NCI-H1105 treated with DMSO at 0.1 percent for 48 hours (cell line): Measurements from ENCODE around the gene SOS1.

ENCODE experiments used
- DNase-seq: peaks from one replicate; lab custom pipeline; 2025; lab: John Stamatoyannopoulos, UW

Gene SOS1

DNA sequence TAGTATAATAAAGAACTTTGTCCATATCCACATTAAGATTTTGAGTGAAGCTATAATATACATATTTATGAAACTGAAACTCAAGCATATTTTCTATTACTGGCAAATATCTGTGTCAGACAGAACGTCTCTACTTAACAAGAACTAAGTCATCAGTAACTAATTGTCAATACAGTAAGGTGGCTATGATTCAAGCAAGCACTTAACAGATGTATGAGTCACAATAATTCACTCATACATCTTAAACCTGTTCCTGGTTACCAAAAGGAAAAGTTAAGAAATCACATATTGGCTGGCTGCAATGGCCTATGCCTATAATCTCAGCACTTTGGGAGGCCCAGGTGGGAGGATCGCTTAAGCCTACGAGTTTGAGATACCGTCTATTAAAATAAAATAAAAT is 96.0 kb downstream of the SOS1 start:
- DNase-seq, result no peak

DNA sequence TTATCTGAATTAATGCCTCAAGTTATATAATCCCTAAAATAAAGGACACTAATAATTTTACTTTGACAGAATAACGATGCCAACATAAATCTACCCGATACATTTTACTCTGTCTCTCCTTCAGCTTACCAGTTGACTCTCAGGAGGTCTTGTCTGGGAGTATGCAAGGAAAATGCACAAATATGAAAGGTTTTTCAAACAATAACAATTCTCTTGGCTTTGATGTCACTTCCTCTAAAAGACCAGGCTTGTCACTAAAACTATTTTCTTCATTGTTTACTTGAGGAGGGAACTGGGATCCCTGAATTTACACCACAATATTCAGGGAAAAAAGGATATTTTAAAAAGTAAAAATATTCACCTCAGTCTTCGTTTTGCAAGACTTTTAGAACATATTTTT is 97.2 kb downstream of the SOS1 start:
- DNase-seq, result no peak

DNA sequence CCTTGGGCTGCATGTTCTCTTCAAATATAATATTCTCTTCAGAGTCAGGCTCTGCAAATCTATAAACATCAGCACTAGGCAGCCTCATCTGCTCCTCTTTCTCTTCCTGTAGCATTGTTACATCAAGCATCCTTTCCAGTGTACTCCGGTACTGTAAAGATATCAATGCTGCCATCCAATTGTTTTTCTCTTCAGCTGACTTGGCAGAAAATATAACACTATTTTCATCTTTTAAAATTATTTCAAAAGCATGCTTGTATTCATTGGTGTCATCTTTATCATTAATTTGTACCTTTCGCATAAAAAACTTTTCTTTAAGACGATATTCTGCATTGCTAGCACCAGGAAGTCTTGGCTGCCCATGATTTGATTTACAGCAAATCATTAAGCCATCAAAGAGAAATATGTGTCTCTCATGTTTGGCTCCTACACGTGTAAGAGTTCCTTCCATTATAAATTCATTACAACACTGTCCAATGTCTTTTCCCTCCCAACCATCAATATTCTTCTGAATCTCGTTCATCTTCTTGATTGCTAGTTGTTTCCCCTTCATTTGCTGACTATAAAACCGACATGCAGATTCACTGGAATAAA is 98.1 kb downstream of the SOS1 start:
- no peak for DNase-seq

DNA sequence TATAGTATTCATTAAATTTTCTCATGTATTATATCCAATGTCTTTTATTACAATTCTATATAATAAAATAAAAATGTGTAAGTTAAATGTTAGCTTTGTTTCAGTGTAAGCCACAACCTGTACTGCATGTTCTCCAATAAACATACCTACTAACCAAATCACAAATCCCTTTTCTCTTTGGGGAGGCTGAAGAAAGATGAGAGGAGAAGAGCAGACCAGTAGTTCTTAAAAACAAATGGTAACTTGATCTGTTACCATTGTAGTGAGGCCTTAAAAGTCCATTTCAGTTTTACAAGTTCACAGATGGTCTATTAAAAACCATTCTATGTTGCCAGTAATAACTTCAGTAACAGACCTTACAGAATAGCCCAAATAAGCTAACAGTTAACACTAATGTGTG is 100.5 kb downstream of the SOS1 start:
- no peak for DNase-seq

DNA sequence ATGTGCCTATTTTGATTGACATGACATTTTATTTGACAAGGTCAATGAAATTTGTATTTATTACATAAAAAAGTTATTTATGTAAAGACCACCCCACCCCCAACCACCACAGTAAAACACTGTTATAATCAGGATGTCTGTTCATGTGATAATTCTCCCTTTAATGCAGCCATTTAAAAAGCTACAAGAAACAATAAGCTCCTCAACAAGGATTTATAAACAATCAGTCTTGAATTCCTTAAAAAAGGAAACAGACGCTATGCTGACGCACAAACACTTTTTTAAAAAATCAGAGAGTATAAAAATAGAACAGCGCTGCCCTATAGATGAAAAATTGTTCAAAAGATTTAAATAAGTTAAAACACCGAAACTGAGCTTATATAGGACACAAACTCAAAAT is 102.2 kb downstream of the SOS1 start:
- no peak for DNase-seq

DNA sequence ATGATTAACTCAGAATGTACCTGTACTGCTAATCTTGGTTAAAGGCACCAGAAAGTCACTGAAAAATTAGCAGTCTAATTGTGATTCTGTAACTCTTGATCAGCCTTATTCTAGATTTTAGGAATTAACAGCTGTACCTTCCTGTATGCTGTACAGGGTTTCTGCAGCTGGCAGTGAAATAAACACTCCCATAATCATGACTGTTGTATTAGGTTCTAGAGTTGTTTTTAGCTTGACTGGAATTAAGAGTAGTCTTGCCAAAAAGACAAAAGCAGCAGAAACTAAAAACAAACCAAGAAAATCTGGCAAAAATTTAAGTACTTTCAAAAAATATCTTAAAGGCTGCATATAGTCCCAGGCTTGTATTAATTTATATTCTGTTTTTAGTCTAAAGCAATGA is 103.5 kb downstream of the SOS1 start:
- DNase-seq, result no peak

DNA sequence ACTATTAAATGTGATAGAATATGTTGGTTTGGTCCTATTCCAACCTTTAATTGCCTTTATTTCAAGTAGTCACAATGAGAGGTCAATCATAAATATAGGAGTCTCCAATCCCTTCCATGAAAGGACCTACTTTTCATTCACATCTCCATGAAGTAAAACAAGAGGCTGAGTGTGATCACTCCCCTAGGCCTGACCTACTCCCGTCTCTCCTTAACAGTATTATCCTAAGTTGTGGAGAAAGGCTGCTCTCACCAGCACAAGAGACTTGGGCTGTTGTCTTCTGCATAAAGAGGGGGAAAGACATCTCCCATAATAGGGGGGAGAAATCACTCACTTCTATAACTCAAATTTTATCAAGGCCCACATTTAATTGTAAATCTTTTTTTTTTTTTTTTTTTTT is 105.4 kb downstream of the SOS1 start:
- no peak for DNase-seq

DNA sequence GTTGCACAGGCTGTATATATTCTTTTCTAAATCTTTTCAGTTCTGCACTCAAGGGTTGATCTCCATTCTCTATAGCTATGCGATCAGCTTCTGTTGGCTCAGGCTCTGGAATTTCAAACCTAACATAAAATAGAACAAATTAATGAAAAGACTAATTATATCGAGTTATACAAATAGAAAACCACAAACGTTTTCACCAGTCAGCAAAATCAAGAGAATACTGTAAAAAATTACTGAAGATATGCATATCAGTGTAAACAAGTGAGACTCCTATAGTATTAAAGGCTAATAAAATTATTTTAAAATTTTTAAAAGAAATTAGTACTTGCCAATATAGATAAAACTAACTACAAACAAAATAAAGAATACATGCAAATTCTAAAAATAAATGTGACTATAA is 107.0 kb downstream of the SOS1 start:
- DNase-seq, result no peak

DNA sequence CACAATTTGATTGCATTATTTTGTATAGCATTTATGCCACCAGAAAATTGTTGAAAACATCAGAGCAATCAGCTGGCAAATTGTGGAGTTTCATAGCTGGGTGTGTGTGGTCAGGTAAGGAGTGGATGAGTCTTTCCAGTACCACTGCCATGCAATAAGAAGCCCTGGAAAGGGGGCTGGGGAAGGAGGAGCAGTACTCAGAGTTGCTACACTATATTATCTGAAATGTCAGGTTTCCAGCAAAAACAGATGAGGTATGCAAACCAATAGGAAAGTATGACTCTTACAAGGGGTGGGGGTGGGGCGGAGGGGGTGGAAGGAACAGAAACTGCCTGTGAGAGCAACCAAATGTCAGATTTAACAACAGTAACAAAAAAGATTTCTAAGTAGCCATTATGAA is 112.2 kb downstream of the SOS1 start:
- no peak for DNase-seq

DNA sequence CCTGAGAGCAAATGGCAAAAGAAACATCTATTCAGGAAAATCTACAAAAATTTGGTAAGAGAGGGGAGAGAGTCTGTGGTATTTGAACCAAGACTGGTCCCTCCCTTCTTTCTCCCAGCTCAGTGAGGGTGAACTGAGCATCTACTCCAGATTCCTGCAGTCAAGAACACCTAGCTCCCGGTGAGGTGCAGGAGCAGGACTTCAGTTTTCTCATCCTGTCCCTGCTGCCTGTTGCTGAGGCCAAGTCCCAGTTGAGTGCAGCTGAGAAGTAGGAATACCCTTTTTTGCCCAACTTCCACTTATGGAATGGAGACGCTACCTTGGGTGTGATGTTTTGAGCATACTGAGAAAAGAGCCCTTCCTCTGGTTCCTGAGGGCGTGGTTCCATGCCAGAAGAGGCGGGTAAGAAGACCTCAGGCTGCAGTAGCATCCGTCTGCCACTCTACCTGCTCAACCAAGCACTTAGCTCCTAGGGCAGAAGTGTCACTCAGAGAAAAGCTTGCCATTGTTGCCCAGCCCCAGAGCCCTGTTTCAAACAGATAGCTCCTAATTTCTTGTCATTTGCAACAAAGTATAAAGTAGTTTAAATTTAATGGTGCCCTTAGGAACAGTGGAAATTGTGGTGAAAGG is 112.9 kb downstream of the SOS1 start:
- DNase-seq, result no peak

DNA sequence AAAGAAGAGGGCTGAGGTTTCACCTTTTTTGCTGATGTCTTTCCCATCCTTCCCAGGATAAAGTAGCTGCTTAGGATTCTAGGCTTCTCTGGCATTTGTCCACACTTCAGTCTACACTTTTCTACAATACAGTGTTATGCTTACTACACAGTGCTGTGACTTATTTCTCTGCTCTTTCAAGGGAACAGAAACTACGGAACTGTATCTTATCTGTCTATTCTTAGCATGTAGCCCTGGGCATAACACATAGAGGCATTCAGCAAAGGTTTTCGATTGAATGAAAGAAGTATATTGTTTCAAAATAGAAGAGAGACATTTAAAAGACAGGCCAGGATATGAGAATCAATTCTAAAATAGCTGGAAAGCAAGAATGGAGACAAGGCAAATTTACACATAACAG is 120.3 kb downstream of the SOS1 start:
- no peak for DNase-seq

DNA sequence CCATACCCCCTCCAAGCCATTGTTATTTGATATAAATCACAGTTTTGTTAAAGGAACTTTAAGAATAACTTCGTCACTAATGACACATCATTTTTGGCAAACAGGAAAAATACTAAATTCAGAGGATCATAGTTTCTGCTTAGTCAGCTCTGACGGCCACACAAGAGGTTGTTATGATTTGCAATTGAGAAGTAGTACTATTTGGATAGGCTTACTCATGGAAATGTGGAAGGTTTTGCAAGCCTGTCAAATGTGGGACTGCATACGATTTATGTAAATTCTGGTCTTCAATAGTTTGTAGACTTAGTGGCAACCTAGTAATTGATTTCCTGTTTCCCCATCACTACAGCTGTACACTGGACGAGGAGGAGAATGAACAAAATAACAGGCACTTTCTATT is 123.1 kb downstream of the SOS1 start:
- DNase-seq, result no peak

DNA sequence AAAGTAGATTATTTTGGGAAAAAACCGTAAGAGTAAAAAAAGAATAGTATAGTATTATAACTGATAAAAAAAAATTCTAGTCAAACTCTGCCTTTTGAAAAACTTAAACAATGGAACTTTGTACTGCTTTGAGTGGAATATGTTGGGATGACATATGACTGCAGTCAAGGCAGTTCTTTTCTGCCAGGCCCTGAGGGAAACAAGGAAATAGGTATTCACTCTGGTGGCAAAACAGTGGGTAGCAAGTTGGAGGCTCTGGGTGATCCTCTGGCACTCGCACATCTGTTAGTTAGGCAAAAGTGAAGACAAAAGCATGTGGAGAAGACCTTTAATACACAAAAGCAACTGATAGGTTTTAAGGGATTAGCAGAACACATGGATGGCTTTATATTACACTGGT is 129.0 kb downstream of the SOS1 start:
- no peak for DNase-seq

DNA sequence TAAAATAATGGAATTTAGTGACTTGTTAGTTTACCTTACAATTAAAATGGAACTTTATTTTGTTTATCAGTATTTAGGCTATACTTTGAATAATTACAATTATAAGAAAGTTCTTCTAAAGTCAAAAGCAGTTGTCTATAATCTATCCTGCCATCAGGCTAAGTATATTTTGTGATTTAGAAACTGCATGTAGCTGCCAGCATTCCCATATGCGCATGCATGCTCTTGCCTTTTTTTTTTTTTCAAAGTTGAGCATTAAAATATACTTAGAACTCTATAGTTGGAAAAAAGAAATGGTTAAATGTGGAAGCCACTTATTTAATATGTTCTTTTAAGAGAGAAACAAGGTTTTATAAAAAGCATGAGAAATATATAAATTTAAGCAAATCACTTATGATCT is 132.1 kb downstream of the SOS1 start:
- no peak for DNase-seq

DNA sequence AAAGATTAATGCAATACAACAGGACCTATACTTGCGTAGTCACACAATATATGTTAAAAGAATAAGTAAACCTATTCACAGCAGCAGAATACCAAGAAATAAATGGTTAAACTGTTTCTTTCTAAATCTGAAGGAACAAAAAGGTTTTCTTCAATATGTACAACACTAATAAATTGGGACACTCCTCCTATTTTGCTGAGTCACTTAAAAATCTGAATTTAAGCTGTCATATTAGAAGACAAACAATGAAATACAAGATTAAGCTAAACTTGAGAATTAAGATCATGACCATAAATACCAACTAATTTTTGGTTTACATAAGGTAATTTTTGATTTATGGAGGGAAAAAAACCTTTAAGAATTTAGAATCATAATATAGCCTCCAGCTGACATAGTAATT is 138.4 kb downstream of the SOS1 start:
- no peak for DNase-seq

DNA sequence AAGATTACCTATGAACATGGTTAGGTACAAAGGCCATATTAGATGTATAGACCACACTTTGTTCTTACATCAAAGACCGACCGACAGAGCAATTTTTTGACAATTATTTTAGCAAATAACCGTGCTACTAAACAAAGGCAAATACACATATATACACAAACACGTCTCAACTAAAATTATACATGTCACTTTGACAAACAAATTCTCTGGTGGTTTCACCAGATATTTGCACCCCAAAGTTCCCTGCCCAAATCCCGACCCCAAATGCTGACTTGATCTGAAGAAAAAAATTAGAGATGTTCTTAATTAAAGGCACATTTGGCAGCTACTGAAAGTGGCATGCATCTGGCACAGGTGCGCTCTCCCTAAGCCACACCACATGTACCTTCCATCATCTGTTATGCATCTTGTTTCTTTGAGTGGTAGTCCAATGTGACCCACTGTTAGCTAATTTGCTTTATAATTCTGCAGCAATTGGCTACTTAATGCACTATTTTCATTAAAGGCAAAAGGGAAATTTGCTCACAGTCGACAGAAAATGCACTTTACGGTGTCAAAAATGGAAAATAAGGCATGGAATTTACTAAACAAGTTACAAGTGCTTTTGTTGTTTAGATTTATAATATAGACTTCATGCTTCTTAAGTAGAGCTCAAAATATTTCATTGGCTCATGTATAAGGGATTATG is 139.0 kb downstream of the SOS1 start:
- DNase-seq, result no peak

DNA sequence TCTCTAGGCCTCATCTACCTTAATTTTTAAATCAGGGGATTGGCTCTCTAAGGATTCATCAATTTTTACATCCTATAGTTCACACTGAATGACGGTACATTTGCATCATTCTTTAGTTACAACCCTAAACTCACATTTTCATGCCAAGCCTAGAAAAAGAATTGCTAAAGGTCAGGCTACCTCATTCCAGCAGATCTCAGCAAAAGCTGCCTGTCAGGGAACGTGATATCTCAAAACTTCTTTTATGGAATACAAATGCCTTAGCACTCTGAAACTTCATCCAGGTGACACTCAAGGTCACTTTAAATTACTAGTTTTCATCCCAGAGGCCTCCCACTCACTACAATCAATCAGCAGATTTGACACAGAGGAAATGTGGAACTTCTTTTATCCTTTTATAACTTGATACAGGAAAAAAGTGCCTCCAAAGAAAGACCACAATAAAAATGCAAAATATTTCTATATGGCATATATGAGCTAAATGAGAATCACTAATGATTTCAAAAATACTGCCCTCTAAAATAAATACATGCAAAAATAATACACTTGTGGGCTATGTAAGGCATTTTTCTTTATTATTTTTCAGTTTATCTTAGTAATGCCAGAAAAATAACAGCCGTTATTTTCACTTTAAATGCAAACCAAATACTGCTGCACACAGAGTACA is 139.7 kb downstream of the SOS1 start:
- no peak for DNase-seq

DNA sequence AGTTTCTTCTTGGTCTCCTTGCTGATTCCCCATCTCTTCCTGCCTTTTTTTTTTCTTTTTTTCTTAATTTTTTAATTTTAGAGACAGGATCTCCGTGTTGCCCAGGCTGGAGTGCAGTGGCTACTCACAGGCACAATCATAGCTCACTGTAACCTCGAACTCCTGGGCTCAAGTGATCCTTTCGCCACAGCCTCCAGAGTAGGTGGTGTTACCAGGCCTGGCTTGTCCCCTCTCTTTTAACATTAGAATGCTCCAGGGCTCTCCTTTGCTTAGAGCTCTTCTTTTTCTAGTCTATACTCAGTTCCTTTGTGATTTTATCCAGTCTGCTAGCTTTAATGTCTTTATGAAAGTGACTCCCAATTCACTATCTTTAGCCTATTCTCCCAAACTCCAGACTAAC is 141.9 kb downstream of the SOS1 start:
- DNase-seq, result no peak

DNA sequence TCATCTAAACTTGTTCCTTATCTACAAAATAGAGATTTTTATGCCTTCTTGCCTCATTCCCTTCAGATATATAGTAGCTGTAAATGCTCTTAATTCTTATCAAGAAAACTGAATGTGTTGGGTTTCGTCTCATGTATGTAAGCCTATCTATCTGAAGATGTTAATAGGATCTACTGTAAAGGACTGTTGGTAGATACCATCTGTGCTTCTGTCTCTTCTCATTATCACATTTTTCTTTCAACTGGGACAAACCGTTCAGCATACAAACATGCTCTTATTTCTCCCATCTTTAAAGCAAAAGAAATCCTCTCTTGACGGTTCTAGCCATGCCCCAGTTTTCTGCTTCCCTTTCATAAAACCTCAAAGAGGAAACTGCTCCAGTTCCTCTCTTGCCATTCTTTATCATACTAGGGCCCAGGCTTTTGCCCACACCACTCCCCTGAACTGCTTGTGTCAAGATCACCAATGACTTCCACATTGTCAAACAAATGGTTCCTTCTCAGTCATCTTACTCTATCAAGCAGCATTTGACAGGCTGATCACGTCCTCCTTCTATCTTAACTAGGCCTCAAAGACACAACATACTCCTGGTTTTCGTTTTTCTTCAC is 142.5 kb downstream of the SOS1 start:
- DNase-seq, result no peak

DNA sequence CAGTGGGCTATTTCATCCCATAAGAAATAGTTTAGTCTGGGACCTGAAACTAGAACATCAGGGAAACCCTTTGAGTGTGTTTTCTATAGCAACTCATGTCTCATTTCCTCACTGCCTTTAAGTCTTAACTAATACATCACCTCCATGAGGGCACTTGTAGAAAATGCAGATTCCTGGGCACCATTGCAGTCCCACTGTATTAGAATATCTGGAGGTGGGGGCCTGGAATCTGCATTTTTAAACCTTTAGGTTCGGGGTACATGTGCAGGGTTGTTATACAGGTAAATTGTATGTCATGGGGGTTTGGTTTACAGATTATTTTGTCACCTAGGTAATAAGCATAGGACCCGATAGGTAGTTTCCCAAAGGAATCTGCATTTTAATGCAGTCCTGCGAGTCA is 143.8 kb downstream of the SOS1 start:
- no peak for DNase-seq

DNA sequence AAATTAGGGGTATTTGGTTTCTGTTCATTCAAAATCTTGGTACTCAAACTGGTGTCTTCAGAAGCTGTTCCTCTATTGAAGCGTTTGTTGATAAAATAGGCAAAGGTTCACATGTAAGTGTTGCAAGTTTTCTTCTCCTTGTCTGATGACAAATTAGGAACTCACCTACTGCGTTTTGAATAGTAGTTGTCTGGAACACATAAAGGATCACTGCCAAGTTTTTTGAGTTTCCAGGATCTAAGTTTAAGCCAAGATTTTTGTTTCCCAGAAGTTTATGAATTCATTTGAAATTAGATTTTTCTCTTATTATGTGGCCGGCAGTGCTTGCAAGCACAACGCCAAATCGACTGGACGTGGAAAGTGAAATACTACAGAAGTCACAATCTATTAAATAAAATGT is 145.8 kb downstream of the SOS1 start:
- no peak for DNase-seq

DNA sequence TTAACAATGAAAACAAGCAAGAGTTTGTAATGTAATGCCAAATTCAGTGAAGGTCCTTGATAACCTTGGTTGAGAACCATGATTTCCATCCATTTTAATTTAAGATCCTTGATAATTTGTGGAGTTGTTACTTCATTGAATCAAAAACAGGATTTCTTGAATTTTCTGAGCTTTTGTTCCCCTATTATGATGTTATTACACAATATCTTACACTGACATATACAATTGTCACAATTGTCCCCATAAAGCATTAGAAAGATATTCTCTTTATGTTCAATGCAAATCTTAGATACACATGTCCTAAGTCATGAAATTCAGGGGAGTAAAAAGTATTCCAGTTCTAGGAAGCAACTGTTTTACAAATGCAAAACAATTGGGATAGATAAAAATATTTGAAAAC is 147.6 kb downstream of the SOS1 start:
- DNase-seq, result no peak

DNA sequence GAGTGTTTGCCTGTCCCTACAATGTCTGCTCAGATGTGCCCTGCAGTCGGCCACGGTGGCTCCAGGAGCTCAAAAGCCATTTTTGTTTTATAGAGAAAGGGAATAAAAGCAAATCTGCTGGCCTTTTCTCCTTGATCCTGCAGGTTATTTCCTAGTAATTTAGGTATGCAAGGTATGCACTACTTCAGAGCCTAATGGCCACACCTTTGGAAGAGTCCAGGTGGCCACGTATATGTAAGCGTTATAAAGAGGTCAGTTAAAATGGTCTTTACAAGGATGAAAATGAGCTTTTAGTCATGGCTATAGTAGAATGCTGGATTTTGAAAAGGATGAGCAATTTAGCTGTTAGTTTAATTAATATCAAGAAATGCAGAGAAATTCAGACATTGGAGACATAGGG is 149.5 kb downstream of the SOS1 start:
- no peak for DNase-seq
